ENCODE measurements around the gene EP400.
A peak's percentile ranks its signal among the peaks of the same experiment; 100 is the strongest.

Gene EP400

DNA sequence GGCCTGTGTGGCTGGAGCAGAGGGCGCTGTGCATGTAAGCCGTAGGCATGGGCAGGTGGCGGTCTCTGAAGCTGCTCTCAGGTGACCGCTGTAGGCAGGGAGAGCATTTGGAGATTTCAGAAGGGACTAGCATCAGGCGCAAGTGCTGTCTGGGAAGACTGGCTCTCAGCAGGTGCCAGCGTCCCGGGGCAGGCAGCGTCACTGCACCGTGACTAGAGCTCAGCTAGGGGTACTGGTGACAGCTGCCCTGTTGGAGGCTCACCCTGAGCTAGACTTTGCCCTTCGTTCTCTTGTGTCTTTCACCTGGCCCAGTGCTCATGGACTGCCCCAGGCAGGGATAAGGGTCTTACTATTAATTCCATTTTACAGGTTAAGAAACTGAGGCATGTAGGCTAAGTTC, 115.5 kb downstream of the EP400 start:
- H3K79me2 ChIP-seq (ENCODE audit: control insufficient read depth, low read length): no peaks in the 10 kb centered on the region
- H3K4me1 ChIP-seq (ENCODE audit: control insufficient read depth, low read length): peaks cover 56% of the 10 kb centered on the region
- H3F3A ChIP-seq (ENCODE audit: control insufficient read depth, insufficient read depth): peaks cover 12% of the 10 kb centered on the region
- H3K9me2 ChIP-seq (replicated peaks; ENCODE audit: control insufficient read depth, low read length): no peaks in the 10 kb centered on the region
- H3K27ac ChIP-seq (ENCODE audit: low read depth, low read length): 0 out of 2 replicates have a peak overlapping the region, but pooled peaks have one; percentile 10
- no peaks in the 10 kb centered on the region for H3K9me3 ChIP-seq (ENCODE audit: control insufficient read depth, insufficient read depth, low read length)
- no peaks in the 10 kb centered on the region for H3K27me3 ChIP-seq (ENCODE audit: control insufficient read depth, low read length)
- H3K4me2 ChIP-seq (ENCODE audit: low read length): peak overlapping the region; percentile 65
- peaks cover 13% of the 10 kb centered on the region for H4K20me1 ChIP-seq (ENCODE audit: control insufficient read depth, insufficient read depth, low read depth, low read length)
- TF ChIP-seq CTCF (IDR thresholded peaks at IDR 0.05; ENCODE audit: low read depth, low read length, poor library complexity, severe bottlenecking) (no peak), EZH2phosphoT487 (IDR thresholded peaks at IDR 0.05; ENCODE audit: borderline replicate concordance, low read length) (no peak)
- peaks cover 66% of the 10 kb centered on the region for H3K36me3 ChIP-seq (ENCODE audit: control insufficient read depth, low read length)
- H3K4me3 ChIP-seq (ENCODE audit: low read length): no peak overlapping the region

DNA sequence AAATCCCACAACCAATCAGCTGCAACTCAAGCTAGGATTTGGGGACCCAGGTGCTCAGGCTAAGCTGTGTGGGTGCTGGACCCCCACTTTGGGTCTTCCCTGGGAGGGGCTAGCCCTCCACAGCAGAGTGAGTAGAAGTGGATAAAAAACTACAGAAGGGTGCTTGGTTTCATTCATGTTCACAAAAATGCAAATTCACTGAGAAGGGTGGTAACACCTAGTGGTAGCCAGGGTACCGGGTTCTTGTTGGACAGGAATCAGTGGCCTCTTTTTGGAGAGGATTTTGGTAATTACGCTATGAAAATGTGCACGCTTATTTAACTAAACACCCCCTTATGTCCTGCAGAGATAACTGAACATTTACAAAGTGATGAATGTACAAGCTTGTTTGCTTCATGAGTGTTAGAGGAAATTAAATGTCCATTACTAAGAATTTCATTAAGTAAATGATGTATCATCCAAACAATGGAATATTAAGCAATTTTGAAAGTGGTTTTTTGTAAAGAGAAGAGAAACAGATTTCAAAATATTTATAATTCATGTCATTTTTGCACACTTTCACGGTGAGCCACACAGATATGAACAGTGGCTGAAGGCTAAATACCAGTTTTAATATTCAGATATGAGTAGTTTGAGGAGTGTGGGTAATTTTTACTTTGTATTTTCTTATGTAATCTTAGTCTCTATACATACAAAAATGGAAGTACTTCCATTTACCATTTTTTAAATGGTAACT, 116.0 kb downstream of the EP400 start:
- Histone ChIP-seq H3K4me2 (ENCODE audit: low read length) (peak overlapping the region; percentile 65), H4K20me1 (ENCODE audit: control insufficient read depth, insufficient read depth, low read depth, low read length) (peaks cover 13% of the 10 kb centered on the region), H3K4me3 (ENCODE audit: low read length) (peak overlapping the region; percentile 42), H3K4me1 (ENCODE audit: control insufficient read depth, low read length) (peaks cover 62% of the 10 kb centered on the region), H3K79me2 (ENCODE audit: control insufficient read depth, low read length) (no peaks in the 10 kb centered on the region), H3F3A (ENCODE audit: control insufficient read depth, insufficient read depth) (peaks cover 18% of the 10 kb centered on the region), H3K27ac (ENCODE audit: low read depth, low read length) (peak overlapping the region; percentile 37), H3K27me3 (ENCODE audit: control insufficient read depth, low read length) (no peaks in the 10 kb centered on the region), H3K9me2 (replicated peaks; ENCODE audit: control insufficient read depth, low read length) (no peaks in the 10 kb centered on the region), H3K36me3 (ENCODE audit: control insufficient read depth, low read length) (peaks cover 68% of the 10 kb centered on the region), H3K9me3 (ENCODE audit: control insufficient read depth, insufficient read depth, low read length) (no peaks in the 10 kb centered on the region)
- TF ChIP-seq CTCF (IDR thresholded peaks at IDR 0.05; ENCODE audit: low read depth, low read length, poor library complexity, severe bottlenecking) (no peak), EZH2phosphoT487 (IDR thresholded peaks at IDR 0.05; ENCODE audit: borderline replicate concordance, low read length) (no peak)

GRCh38 chr12:132066345-132066685, 116.6 kb downstream of the EP400 start:
- Histone ChIP-seq H3K9me3 (ENCODE audit: control insufficient read depth, insufficient read depth, low read length) (no peaks in the 10 kb centered on the region), H4K20me1 (ENCODE audit: control insufficient read depth, insufficient read depth, low read depth, low read length) (peaks cover 13% of the 10 kb centered on the region), H3K27me3 (ENCODE audit: control insufficient read depth, low read length) (no peaks in the 10 kb centered on the region), H3F3A (ENCODE audit: control insufficient read depth, insufficient read depth) (peaks cover 20% of the 10 kb centered on the region), H3K27ac (ENCODE audit: low read depth, low read length) (peak overlapping the region; percentile 37), H3K4me2 (ENCODE audit: low read length) (peak overlapping the region; percentile 65), H3K4me1 (ENCODE audit: control insufficient read depth, low read length) (peaks cover 67% of the 10 kb centered on the region), H3K79me2 (ENCODE audit: control insufficient read depth, low read length) (no peaks in the 10 kb centered on the region), H3K9me2 (replicated peaks; ENCODE audit: control insufficient read depth, low read length) (no peaks in the 10 kb centered on the region), H3K4me3 (ENCODE audit: low read length) (peak overlapping the region; percentile 42), H3K36me3 (ENCODE audit: control insufficient read depth, low read length) (peaks cover 67% of the 10 kb centered on the region)
- TF ChIP-seq EZH2phosphoT487 (IDR thresholded peaks at IDR 0.05; ENCODE audit: borderline replicate concordance, low read length): no peak
- no peak for TF ChIP-seq CTCF (IDR thresholded peaks at IDR 0.05; ENCODE audit: low read depth, low read length, poor library complexity, severe bottlenecking)
